ENCODE measurements around the gene COL4A2.

COL4A2 gene

DNA sequence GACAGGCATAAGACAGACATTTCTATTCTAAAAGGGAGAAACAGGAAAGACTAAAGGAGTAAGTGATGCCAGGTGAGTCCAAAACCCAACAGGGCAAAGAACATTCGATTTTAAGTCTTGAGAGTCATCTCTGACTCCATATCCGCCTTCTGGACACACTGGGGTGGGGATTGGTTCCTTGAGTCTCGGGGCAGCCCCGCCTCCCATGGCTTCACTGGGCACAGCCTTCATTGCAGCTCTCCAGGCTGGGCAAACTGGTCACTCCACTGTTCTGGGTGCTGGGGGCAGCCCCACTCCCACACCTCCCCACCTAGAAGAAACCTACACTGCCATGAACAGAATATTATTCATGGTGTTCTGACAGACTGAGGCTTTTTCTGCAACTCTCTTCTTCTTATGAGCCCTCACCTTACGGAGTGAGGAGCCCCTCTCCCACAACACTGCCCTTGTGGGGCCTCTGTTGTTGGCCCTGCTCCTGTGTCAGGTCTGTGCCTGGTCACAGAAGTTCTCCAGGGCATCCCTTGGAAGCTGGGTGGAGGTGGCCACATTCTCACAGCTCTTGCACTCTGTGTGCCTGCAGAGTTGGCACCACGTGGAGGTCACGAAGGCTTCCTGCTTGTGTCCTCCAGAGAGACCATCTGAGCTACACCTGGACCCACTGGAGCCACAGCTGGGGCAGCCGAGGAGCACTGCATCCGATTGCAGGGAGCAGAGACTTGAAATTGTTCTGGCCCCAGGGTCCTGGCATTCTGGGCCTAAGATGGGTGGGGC is 95.4 kb downstream of the COL4A2 start:
- DNase-seq (ENCODE audit: low spot score): no peak

GRCh38 chr13:110403315-110403714 is 96.2 kb downstream of the COL4A2 start:
- DNase-seq (ENCODE audit: low spot score): no peak

DNA sequence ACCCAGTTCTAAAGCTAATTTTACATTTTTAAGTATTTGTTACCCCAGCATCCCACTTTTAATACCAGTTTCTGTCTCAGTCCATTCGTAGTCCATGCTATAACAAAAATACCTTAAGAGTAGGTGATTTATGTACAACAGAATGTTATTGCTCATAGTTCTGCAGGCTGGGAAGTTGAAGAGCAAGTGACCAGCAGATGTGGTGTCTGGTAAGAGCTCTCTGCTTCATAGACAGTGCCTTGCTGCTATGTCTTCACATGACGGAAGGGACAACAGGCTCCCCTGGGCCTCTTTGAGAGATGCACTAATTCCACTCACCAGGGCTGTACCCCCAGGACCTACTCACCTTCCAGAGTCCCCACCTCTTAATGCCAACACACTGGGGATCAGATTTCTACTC is 96.6 kb downstream of the COL4A2 start:
- DNase-seq (ENCODE audit: low spot score): no peak

DNA sequence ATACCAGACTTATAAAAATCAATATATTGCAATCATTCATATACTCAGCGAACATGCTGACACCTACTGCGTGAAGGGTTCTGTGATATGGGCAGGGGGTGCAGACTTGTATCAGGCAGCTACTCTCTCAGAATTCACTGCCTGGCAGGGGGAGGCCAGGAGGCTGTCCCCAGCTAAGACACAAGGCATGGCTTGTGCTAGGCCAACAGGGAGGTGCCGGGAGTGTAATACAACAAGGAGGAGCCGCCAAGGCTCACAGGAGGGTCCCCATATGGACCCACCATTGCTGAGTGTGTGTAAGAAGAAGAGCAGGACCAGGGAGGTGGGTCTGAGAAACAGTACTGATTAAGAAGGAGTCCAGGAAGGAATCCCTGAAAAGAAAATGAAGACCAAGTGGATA is 97.2 kb downstream of the COL4A2 start:
- no peak for DNase-seq (ENCODE audit: low spot score)

GRCh38 chr13:110405597-110406450 is 98.7 kb downstream of the COL4A2 start:
- DNase-seq (ENCODE audit: low spot score): no peak

GRCh38 chr13:110407021-110407420 is 99.9 kb downstream of the COL4A2 start:
- DNase-seq (ENCODE audit: low spot score): no peak

DNA sequence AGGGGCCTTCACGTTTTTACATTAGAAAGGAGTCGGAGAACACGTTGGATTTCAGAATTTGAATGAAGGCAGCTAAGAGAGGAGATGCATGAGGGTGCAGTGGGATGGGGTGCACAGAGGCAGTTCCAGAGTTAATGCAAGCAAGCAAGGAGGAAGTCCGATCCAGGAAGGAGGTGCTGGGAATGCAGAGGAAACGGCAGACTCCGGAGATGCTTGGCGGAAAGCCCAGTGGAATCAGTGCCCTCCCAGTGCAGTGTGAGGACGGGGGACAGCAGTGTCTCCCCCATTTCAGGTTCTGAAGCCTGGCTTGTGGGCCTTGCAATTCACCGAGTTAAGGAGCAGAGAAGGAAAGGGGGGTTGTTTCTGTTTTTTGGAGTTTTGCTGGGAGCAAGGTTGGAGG is 100.4 kb downstream of the COL4A2 start:
- DNase-seq (ENCODE audit: low spot score): no peak

- no peak for DNase-seq (ENCODE audit: low spot score)
These were observed 101.2 kb downstream of the COL4A2 start for GRCh38 chr13:110408286-110408685.

- DNase-seq (ENCODE audit: low spot score): no peak
These were observed 102.5 kb downstream of the COL4A2 start for GRCh38 chr13:110409581-110409992.

DNA sequence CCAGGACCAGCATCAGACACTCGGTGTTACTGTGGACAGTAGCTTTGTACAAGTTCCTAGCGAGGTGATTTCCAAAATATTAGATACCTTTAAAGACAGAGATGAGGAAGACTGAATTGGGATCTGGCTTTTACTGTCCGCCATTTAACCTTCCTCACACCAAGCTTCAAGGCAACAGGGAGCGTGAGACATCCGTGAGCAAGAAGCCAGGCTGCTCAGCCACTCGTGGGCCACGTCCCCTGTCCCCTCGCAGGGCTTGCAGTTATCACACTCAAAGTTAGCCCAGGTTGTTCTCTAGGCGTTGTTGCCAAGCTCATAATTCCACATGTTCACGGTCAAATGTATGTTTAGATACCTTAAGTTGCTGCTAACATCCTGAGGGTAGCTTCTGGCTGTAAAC is 102.9 kb downstream of the COL4A2 start:
- DNase-seq (ENCODE audit: low spot score): no peak

DNA sequence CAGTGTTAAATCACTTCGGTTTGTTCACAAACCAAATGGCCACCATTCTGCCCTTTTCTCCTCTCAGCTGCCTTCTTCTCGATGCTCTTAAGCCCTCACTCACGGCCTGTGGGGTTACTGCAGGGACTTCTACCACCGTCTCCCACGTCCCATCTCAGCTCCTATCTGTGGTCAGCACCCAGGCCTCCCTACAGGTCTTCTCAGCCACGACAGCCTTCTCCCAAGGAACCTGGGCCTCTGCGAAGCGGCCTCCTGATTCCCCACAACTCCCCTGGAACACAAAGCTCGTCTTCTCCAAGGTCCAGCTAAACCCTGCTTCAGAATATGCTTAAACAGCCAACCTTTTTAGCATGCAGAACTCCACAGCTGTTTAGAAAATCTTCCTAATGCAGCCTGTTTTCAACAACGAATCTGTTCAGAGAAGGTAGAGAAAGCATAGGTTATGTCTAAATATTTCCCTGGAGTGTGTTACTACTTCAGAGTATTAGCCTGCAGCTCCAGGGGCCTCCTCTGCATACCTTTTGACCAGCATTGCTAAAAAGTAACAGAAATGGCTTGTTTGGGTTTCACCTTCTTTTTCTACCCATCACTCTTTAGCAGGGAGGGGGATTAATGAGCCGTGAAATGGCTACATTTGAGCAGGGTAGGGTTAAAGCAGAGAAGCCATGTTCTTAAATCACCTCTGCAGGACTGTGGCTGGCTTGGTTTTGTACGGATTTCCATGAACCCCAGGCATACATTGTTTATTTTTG is 104.0 kb downstream of the COL4A2 start:
- DNase-seq (ENCODE audit: low spot score): no peak

GRCh38 chr13:110411688-110412059 is 104.6 kb downstream of the COL4A2 start:
- no peak for DNase-seq (ENCODE audit: low spot score)

GRCh38 chr13:110412132-110412914 is 105.2 kb downstream of the COL4A2 start:
- peak; percentile 36 for DNase-seq (ENCODE audit: low spot score)

GRCh38 chr13:110413016-110413675 is 106.1 kb downstream of the COL4A2 start:
- no peak for DNase-seq (ENCODE audit: low spot score)

DNA sequence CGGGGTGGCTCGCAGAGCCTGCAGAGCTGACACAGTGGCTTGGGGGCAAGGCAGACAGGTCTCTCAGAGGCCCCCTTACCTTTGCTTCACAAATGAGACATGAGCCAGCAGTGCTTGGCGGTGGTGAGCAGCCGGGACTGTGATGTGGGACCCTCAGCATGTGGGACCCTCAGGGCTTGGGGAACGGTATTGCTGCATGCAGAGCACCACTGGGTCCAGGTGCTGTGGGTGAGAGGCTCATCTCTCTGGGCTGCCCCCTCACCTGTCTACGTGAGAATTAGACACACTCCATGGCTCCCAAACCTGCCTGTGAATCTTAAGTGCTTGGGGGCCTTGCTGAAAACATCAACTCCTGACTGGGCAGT is 106.6 kb downstream of the COL4A2 start:
- no peak for DNase-seq (ENCODE audit: low spot score)

GRCh38 chr13:110414283-110414682 is 107.2 kb downstream of the COL4A2 start:
- DNase-seq (ENCODE audit: low spot score): no peak

DNA sequence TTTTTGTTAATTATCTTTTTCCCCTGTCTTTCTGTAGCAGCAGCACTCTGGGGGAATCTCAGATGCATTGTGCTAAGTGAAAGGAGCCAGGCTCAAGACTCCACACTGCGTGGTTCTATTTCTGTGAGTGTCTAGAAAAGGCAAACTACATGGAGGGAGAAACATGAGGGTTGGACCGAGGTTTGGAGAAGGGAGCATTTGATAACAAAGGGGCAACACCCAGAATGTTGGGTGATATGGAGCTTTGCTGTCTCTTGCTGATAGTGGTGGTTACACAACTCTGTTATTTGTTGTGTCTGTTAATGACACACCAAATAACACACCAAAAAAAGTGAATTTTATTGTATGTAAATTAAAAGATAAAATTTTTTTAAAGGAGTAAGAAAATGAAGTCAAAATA is 107.8 kb downstream of the COL4A2 start:
- DNase-seq (ENCODE audit: low spot score): no peak

GRCh38 chr13:110415669-110416068 is 108.6 kb downstream of the COL4A2 start:
- DNase-seq (ENCODE audit: low spot score): peak; percentile 21

GRCh38 chr13:110416131-110417025 is 109.3 kb downstream of the COL4A2 start:
- no peak for DNase-seq (ENCODE audit: low spot score)

GRCh38 chr13:110418944-110419343 is 111.9 kb downstream of the COL4A2 start:
- DNase-seq (ENCODE audit: low spot score): no peak
